Brain microvascular endothelial cell (primary cell): Measurements from ENCODE around the gene AK8.

Experiments used
- DNase-seq: peaks from one replicate; pipeline ENCODE4 v3.0.0-alpha.2; 2020
- H3K27ac ChIP-seq: fragments of 250-450 bp; sonication (Bioruptor Pico); 2 replicates; pipeline ENCODE4 v1.5.1; 2020; ENCODE audit warnings: mild to moderate bottlenecking, moderate library complexity
- H3K27me3 ChIP-seq: fragments of 250-450 bp; sonication (Bioruptor Pico); replicated peaks from 2 replicates; pipeline ENCODE4 v1.5.1; 2020; ENCODE audit warnings: mild to moderate bottlenecking
- H3K36me3 ChIP-seq: fragments of 250-450 bp; sonication (Bioruptor Pico); replicated peaks from 2 replicates; pipeline ENCODE4 v1.5.1; 2020; ENCODE audit warnings: mild to moderate bottlenecking
- H3K4me3 ChIP-seq: 2 replicates; pipeline ENCODE4 v1.5.1; 2011; ENCODE audit warnings: low read depth, mild to moderate bottlenecking, control low read depth, low read length, moderate library complexity
- CTCF ChIP-seq: IDR thresholded peaks from 2 replicates; pipeline ENCODE4 v1.5.1; 2011; ENCODE audit warnings: low read depth, mild to moderate bottlenecking, moderate library complexity, low read length, control low read depth, inconsistent platforms; ENCODE audit errors: missing control alignments
- in situ Hi-C: cut with HindIII; loops from 2 replicates; pipeline ENCODE4 v1.10.0; 2017; ENCODE audit warnings: low sequenced_read_pairs, low pct_ligation_motif_present

AK8 gene

GRCh38 chr9:132903574-132904492 is 25.7 kb upstream of the AK8 start:
- no peak overlapping the region for H3K27ac ChIP-seq
- H3K36me3 ChIP-seq: peaks cover 43% of the 10 kb centered on the region
- TF ChIP-seq CTCF: no peak
- H3K4me3 ChIP-seq: no peak overlapping the region
- H3K27me3 ChIP-seq: no peaks in the 10 kb centered on the region
- peak; percentile 4 for DNase-seq
- in situ Hi-C loops: no loop called here

GRCh38 chr9:132901858-132902831 is 24.1 kb upstream of the AK8 start:
- in situ Hi-C loops: no loop called here
- H3K27ac ChIP-seq: no peak overlapping the region
- H3K27me3 ChIP-seq: no peaks in the 10 kb centered on the region
- peak; percentile 86 for DNase-seq
- H3K36me3 ChIP-seq: peaks cover 47% of the 10 kb centered on the region
- H3K4me3 ChIP-seq: no peak overlapping the region
- TF ChIP-seq CTCF: peak; percentile 92

GRCh38 chr9:132898051-132898450 is 20.0 kb upstream of the AK8 start:
- H3K4me3 ChIP-seq: no peak overlapping the region
- TF ChIP-seq CTCF: no peak
- no peak overlapping the region for H3K27ac ChIP-seq
- peaks cover 55% of the 10 kb centered on the region for H3K36me3 ChIP-seq
- DNase-seq: no peak
- in situ Hi-C loops: no loop called here
- H3K27me3 ChIP-seq: no peaks in the 10 kb centered on the region

GRCh38 chr9:132896906-132897305 is 18.8 kb upstream of the AK8 start:
- H3K27ac ChIP-seq: no peak overlapping the region

GRCh38 chr9:132896264-132896663 is 18.2 kb upstream of the AK8 start:
- DNase-seq: no peak
- TF ChIP-seq CTCF: no peak
- Histone ChIP-seq H3K27ac (no peak overlapping the region), H3K27me3 (no peaks in the 10 kb centered on the region), H3K4me3 (no peak overlapping the region), H3K36me3 (peaks cover 47% of the 10 kb centered on the region)
- in situ Hi-C loops: no loop called here

More at GRCh38 chr9:132896906-132897305, 18.8 kb upstream of the AK8 start:
- no peak for DNase-seq
- Histone ChIP-seq H3K27me3 (no peaks in the 10 kb centered on the region), H3K4me3 (no peak overlapping the region), H3K36me3 (peaks cover 49% of the 10 kb centered on the region)
- no peak for TF ChIP-seq CTCF
- in situ Hi-C loops: no loop called here
